Measurements from ENCODE around the gene PDSS1. TPM values are rescaled to one million over a fixed set of nuclear protein-coding genes. Genes with fewer than 3 reads are reported as not detected.

PDSS1 gene
- total and polyA plus RNA-seq, 2 of the 4 experiments (the other 2 are of a cell fraction) = 9.7 to 13.2 TPM

DNA sequence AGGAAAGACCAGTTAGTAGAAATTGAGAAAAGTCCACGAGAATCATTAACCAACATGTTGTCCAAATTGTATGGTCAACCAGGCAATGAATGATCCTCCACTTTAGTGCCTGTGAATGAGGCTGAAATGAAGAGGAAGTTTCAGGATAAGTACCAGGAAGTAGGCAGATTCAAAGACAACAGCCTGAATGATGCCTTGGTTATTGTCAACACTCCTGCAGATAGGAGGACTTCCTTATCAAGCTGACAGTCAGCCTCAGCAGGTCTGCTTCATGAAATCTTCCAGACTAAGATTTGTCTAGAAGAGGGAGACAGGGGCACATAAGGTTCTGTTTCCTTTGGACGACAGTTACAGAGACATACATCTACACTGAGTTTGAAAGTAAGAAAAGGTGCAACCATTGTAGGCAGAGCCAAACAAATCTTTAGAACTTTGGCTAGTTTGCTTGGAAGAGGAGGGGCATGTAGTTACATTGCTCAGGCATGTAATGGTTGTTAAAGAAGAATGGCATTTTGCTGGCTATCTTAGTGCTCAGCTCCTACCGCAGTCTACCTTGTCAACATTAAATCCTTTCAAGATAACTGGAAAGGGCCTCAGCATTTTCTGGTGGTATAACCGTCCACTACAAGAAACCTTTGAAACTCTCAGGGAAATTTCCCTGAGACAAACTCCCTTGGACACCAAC lies 81.8 kb downstream of the PDSS1 start:
- in situ Hi-C loops (cut with MboI; ENCODE audit: low sequenced_read_pairs) = no loop called here
- TF ChIP-seq MXI1 (IDR thresholded peaks at IDR 0.05; ENCODE audit: borderline replicate concordance, low read depth, low read length) (no peak), POLR2A (IDR thresholded peaks at IDR 0.05; ENCODE audit: low read depth, low read length) (no peak), MAZ (IDR thresholded peaks at IDR 0.05; ENCODE audit: borderline replicate concordance, low read depth, low read length) (no peak), RAD21 (IDR thresholded peaks at IDR 0.05; ENCODE audit: low read length) (no peak), NFE2L2 (IDR thresholded peaks at IDR 0.05; ENCODE audit: low read depth, low read length) (no peak), RFX5 (IDR thresholded peaks at IDR 0.05; ENCODE audit: low read depth, low read length) (no peak), FOS (IDR thresholded peaks at IDR 0.05; ENCODE audit: low read depth, low read length) (no peak), SMC3 (IDR thresholded peaks at IDR 0.05; ENCODE audit: low read depth, low read length) (no peak), BHLHE40 (IDR thresholded peaks at IDR 0.05; ENCODE audit: low read depth, low read length) (no peak), MAFK (IDR thresholded peaks at IDR 0.05; ENCODE audit: low read depth, low read length) (no peak), RCOR1 (IDR thresholded peaks at IDR 0.05; ENCODE audit: insufficient replicate concordance, low read length) (no peak), ELK1 (IDR thresholded peaks at IDR 0.05; ENCODE audit: borderline replicate concordance, low read depth, low read length) (no peak), CHD1 (IDR thresholded peaks at IDR 0.05; ENCODE audit: low read depth, low read length) (no peak), CEBPB (IDR thresholded peaks at IDR 0.05; ENCODE audit: low read depth, low read length) (no peak)
- TF ChIP-seq, protein P1, sequence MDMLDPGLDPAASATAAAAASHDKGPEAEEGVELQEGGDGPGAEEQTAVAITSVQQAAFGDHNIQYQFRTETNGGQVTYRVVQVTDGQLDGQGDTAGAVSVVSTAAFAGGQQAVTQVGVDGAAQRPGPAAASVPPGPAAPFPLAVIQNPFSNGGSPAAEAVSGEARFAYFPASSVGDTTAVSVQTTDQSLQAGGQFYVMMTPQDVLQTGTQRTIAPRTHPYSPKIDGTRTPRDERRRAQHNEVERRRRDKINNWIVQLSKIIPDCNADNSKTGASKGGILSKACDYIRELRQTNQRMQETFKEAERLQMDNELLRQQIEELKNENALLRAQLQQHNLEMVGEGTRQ (IDR thresholded peaks at IDR 0.05; ENCODE audit: low read depth, low read length) = no peak
- TF ChIP-seq, protein P2, sequence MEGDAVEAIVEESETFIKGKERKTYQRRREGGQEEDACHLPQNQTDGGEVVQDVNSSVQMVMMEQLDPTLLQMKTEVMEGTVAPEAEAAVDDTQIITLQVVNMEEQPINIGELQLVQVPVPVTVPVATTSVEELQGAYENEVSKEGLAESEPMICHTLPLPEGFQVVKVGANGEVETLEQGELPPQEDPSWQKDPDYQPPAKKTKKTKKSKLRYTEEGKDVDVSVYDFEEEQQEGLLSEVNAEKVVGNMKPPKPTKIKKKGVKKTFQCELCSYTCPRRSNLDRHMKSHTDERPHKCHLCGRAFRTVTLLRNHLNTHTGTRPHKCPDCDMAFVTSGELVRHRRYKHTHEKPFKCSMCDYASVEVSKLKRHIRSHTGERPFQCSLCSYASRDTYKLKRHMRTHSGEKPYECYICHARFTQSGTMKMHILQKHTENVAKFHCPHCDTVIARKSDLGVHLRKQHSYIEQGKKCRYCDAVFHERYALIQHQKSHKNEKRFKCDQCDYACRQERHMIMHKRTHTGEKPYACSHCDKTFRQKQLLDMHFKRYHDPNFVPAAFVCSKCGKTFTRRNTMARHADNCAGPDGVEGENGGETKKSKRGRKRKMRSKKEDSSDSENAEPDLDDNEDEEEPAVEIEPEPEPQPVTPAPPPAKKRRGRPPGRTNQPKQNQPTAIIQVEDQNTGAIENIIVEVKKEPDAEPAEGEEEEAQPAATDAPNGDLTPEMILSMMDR (conservative IDR thresholded peaks at IDR 0.05; ENCODE audit: low read depth, low read length) = no peak
- ChIA-PET CTCF (no interaction called here), POLR2A (ENCODE audit: unreplicated experiment) (no interaction called here)
- H3K27ac ChIP-seq (ENCODE audit: insufficient read depth, low read length) = no peak overlapping the region
- no peak overlapping the region for H3K56ac ChIP-seq (ENCODE audit: extremely low read depth, insufficient read depth, low read length)
- no peaks in the 10 kb centered on the region for H3K27me3 ChIP-seq (ENCODE audit: control insufficient read depth, insufficient read depth, low read length)
- peaks cover 36 to 72% of the 10 kb centered on the region in 2 experiments for H3K79me1 ChIP-seq (ENCODE audit: low read depth in 1 of 2, low read length in 2 of 2)
- peaks cover 25% of the 10 kb centered on the region for H4K20me1 ChIP-seq (ENCODE audit: insufficient read depth, low read length)
- H3K36me3 ChIP-seq (ENCODE audit: control insufficient read depth, insufficient read depth, low read length) = no peaks in the 10 kb centered on the region
- 100% methylated on average over 1 of the region's 4 CpGs; no CpG with 5 or more reads in 1 of the 2 experiments for WGBS, 2 experiments (ENCODE audit: extremely low coverage in 2 of 2, insufficient read length in 1 of 2)
- no peak overlapping the region for H2AFZ ChIP-seq (replicated peaks; ENCODE audit: low read length, poor library complexity)
- H2AK9ac ChIP-seq (replicated peaks; ENCODE audit: low read depth, low read length, poor library complexity) = no peak overlapping the region
- peaks cover 17% of the 10 kb centered on the region for H3K9me1 ChIP-seq (ENCODE audit: insufficient read depth, low read length)
- no peaks in the 10 kb centered on the region for H3K9me3 ChIP-seq (ENCODE audit: control insufficient read depth, insufficient read depth, low read length)
- ATAC-seq (ENCODE audit: low read depth) = no peak
- dilution Hi-C loops (cut with HindIII; ENCODE audit: low sequenced_read_pairs, unreplicated experiment) = no loop called here
- H2BK120ac ChIP-seq (ENCODE audit: low read depth, low read length) = no peak overlapping the region
- no peak overlapping the region for H4K91ac ChIP-seq (ENCODE audit: insufficient read depth, low read depth, low read length)
- peaks cover 8% of the 10 kb centered on the region for H3K4me1 ChIP-seq (ENCODE audit: control insufficient read depth, insufficient read depth, low read length)
- no peak overlapping the region for H3K4me3 ChIP-seq (ENCODE audit: insufficient read depth, low read depth, low read length)
- H2BK5ac ChIP-seq (ENCODE audit: low read depth, low read length, poor library complexity, severe bottlenecking) = no peak overlapping the region
- no peak overlapping the region for H3K4me2 ChIP-seq (ENCODE audit: low read depth, low read length)
- no peak overlapping the region for H2BK15ac ChIP-seq (ENCODE audit: low read depth, low read length)
- DNase-seq = no peak
- no peak overlapping the region for H3K18ac ChIP-seq (ENCODE audit: low read depth, low read length)
- H2AK5ac ChIP-seq (ENCODE audit: low read depth, low read length) = no peak overlapping the region
- H4K8ac ChIP-seq (ENCODE audit: low read depth in 2 of 2, low read length in 2 of 2) = no peak overlapping the region
- 0 out of 2 replicates have a peak overlapping the region, but pooled peaks have one; percentile 41 for H3K14ac ChIP-seq (replicated peaks; ENCODE audit: low read depth, low read length)
- no peak overlapping the region for H2BK20ac ChIP-seq (ENCODE audit: low read depth, low read length)
- no peak overlapping the region for H3K23ac ChIP-seq (ENCODE audit: low read depth, low read length)
- no peak overlapping the region for H3K4ac ChIP-seq (ENCODE audit: low read depth, low read length)
- H4K5ac ChIP-seq (ENCODE audit: low read depth, low read length) = no peak overlapping the region
- intact Hi-C loops (cut with micrococcal nuclease) = no loop called here
- H3K9ac ChIP-seq (ENCODE audit: low read depth, low read length) = no peak overlapping the region
- no TSS peak for BruUV-seq (replicated peaks)
